ENCODE measurements around the gene CEP170B.
"Not testable (repeated sequence)": the region's sequence is repeated elsewhere in the genome, so short reads cannot be mapped to it uniquely, and the experiment has no call there.

The CEP170B gene

DNA sequence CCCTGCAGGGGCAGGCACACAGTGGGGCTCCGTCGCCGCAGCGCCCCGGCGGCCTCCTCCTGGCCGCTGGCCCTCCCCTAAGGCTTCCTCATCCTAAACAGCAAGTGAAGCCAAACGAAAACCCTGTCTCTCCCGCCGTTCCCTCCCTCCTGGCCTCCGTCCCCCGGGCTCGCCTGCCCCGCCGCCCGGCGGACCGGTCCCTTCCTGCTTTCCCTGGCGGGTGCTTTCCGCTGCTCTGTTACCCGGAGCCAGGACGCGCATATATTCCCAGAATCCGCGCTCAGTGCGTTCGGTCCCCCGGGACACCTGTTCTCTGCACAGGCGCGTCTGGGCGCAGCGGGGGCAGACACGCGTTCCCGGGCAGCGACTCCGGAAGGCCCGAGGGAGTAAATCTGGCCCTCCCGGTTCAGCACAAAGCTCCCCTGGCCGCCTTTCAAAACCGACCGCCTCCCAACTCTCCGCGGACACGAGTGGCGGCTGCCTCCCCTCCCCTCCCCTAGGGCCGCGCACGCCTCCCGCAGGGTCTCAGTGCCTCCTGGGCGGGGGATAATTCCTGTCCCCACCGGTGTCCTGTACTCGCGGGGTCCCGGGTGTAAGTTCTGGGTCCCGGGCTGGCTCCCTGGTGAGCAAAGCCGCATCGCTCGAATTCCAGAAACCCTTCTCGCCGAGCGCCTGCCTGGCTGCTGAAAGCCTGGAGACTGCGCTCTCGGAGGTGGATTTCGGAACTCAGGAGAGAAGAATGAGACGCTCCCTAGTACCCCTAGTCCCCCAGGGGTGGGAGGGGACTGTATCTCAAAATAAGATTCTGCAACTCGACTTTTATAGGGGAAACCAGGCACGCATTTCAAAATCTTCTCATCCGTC lies 21.4 kb upstream of the CEP170B start:
- no peak overlapping the region for H3K4me3 ChIP-seq (ENCODE audit: low read depth, low read length)
- DNase-seq (ENCODE audit: low read depth) = no peak

DNA sequence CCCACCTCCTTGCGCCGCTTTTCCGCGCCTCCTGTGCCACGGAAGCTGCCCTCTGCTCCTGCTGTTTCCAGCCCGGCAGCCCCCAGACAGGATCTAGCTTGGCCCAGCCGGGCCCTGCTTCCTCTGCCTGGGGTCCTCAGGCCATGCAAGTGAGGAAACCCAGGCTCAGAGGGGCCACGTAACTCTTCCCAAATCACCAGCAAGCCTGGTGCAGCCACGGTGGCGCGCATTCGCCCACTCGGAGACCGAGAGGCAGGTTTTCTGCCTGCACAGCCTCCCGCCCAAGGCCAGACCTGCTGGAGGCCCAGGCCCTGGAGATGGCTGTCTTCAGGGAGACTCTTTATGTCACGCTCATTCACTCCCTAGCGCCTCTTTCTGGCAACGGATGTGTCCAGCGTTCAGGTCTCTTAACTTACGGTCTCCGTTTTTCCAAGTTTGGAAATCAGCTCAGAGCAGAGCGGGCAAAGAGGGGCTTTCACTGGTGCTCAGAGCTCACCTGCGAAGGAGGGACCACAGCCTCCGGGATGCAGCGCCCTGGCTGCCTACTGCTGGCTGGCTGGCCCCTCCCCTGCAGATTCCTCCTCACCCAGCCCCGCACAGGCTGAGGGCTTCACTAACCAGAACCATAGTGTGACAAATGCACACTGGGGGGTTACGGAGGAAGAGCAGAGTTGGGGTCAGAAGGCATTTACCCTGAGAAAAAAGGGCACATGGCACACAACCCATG lies 20.6 kb upstream of the CEP170B start:
- no peak for DNase-seq (ENCODE audit: low read depth)
- no peak overlapping the region for H3K4me3 ChIP-seq (ENCODE audit: low read depth, low read length)

DNA sequence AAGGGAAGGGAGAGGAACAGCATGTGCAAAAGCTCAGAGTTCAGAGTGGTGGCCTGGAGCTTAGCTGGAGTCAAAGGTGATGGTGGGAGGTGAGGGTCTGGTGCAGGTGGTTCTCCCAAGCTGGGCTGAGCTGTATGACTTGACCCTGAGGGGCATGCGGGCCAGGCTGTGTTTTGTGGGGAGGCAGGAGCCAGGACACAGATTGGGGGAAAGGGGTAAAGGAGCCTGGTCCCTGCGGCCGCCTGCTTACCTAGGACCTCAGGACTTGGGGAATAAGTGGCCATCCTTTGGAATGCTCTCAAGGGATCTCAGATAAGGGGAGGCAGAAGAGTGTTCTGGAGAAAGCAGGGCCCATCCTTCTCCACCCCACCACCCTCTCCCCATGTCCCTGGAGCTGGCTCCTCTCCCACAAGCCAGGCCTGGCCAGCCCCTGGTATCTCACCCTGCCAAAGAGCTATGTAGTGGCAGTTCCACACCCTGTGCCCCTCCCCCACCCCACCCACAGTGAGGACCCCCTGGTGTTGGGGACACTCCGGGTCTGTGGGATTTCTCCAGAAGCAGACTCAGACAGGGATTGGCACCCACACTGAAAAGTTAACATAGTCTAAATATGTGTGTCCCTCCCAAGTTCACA lies 19.9 kb upstream of the CEP170B start:
- no peak for DNase-seq (ENCODE audit: low read depth)
- H3K4me3 ChIP-seq (ENCODE audit: low read depth, low read length) = no peak overlapping the region

GRCh38 chr14:104845834-104846441 lies 19.1 kb upstream of the CEP170B start:
- no peak for DNase-seq (ENCODE audit: low read depth)
- H3K4me3 ChIP-seq (ENCODE audit: low read depth, low read length) = no peak overlapping the region

DNA sequence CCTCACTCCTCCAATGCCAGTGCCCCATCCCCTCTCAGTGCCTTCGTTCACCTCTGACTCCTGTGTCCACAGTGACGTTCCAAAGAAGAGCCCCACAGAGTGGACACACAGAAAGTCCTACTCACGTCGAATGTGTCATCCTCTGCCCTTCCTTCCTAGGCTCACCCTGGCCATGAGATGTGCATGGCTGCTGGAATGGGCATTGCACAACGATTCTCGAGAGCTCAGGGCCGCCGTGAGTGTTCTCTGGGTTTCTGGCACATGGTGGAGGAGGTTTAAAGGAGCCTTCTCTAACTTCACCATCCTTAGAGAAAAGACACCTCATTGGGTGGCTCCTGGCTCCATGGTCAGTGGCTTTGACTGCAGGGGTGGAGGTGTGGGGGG lies 12.8 kb upstream of the CEP170B start:
- H3K4me3 ChIP-seq (ENCODE audit: low read depth, low read length) = no peak overlapping the region
- DNase-seq (ENCODE audit: low read depth) = no peak

DNA sequence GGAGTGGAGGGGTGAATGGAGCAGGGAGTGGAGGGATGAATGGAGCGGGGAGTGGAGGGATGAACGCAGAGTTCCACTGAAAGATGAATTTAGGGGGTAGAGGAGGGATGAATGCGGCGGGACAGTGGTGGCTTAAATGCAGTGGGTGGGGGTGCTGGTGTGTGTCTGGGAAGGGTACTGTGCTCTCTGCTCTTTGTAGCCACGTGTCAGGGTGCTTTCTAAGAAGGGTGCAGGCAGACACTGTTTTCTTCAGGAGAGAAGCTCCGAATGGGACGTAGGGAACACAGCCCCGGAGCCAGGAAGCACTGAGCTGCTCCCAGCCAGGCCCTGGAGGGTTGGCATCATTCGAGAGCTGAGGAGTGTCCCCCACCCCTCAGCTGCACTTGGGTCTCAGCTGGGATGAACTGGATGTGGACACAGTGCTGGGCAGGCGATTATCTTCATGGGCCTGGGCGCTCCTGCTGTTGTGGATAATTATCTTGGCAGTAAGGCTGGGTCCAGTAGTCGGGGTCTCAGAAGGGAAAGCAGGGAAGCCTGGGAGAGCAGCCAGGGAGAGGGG lies 9.5 kb upstream of the CEP170B start:
- no peak overlapping the region for H3K4me3 ChIP-seq (ENCODE audit: low read depth, low read length)
- no peak for DNase-seq (ENCODE audit: low read depth)

- H3K4me3 ChIP-seq (ENCODE audit: low read depth, low read length) = no peak overlapping the region
- DNase-seq (ENCODE audit: low read depth) = no peak
Observed at GRCh38 chr14:104856157-104856868, 8.8 kb upstream of the CEP170B start.

- DNase-seq (ENCODE audit: low read depth) = no peak
- no peak overlapping the region for H3K4me3 ChIP-seq (ENCODE audit: low read depth, low read length)
Observed at GRCh38 chr14:104856869-104857860, 7.9 kb upstream of the CEP170B start.

- H3K4me3 ChIP-seq (ENCODE audit: low read depth, low read length); DNase-seq (ENCODE audit: low read depth): not testable (repeated sequence)
Observed at GRCh38 chr14:104857931-104858330, 7.1 kb upstream of the CEP170B start.

DNA sequence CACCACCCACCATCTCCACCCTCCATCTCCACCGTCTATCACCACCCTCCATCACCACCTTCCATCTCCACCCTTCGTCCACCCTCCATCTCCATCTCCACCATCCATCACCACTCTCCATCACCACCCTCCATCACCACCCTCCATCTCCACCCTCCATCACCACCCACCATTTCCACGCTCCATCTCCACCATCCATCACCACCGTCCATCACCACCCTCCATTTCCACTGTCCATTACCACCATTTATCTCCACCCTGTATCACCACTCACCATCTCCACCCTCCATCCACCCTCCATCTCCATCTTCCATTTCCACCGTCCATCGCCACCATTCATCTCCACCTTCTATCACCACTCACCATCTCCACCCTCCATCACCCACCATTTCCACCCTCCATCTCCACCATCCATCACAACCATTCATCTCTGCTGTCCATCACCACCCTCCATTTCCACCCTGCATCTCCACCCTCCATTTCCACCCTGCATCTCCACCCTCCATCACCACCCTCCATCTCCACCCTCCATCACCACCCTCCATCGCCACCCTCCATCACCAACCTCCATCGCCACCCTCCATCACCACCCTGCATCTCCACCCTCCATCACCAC lies 6.1 kb upstream of the CEP170B start:
- no peak overlapping the region for H3K4me3 ChIP-seq (ENCODE audit: low read depth, low read length)
- no peak for DNase-seq (ENCODE audit: low read depth)

GRCh38 chr14:104859900-104860299 lies 5.2 kb upstream of the CEP170B start:
- DNase-seq (ENCODE audit: low read depth) = no peak
- H3K4me3 ChIP-seq (ENCODE audit: low read depth, low read length) = no peak overlapping the region

GRCh38 chr14:104860414-104860813 lies 4.7 kb upstream of the CEP170B start:
- no peak overlapping the region for H3K4me3 ChIP-seq (ENCODE audit: low read depth, low read length)
- DNase-seq (ENCODE audit: low read depth) = no peak

DNA sequence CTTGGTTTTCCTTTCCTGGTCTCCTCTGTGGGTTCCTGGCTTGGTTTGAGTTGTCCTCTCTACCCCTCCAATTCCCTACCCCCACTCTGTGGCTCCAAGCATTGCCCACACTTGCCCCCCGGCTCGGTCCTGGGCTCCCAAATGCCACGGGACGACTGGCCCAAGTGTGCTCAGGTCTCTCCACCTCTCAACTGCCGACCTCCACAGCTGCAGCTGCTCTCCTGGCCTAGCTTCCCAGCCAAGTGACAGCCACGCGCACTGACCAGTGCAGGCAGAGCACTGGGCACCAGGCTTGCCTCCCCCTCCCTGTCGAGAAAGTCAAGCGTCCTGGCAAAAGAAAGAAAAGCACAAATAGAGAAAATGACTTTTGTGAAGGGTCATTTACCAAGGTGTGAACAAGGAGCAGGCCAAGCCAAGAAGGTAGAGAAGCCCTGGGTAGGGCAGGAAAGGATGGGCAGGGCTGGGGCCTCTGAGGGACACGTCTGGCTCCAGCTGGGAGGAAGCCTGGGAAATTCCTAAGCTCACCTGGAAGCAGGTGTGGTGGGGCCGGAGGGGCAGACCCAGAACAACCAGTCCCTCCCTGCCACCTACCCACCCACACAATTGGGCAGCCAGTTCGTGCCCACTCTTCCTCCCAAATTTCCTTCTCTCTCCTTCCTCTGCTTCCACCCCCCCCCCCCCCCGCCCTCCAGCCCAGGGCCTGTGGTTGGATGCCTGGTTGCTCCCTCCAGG lies 1.8 kb upstream of the CEP170B start:
- DNase-seq (ENCODE audit: low read depth) = no peak
- H3K4me3 ChIP-seq (ENCODE audit: low read depth, low read length) = no peak overlapping the region

DNA sequence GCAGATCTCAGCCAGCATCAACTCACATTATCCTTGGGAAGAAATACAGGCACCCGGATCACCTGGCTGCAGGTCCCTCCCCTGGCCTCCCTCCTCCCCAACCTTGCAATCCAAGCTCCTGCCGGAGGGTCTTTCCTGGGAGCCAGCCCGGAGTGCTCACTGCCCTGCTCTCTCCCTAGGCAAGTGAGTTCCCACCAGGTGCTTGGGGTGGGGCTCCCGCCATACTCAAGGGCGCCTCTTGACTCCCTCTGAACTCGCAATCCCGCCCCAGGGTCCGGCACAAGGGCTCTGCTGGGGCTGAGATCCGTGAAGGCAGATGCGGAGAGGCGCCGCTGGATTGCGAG lies 1.2 kb upstream of the CEP170B start:
- no peak for DNase-seq (ENCODE audit: low read depth)
- no peak overlapping the region for H3K4me3 ChIP-seq (ENCODE audit: low read depth, low read length)

DNA sequence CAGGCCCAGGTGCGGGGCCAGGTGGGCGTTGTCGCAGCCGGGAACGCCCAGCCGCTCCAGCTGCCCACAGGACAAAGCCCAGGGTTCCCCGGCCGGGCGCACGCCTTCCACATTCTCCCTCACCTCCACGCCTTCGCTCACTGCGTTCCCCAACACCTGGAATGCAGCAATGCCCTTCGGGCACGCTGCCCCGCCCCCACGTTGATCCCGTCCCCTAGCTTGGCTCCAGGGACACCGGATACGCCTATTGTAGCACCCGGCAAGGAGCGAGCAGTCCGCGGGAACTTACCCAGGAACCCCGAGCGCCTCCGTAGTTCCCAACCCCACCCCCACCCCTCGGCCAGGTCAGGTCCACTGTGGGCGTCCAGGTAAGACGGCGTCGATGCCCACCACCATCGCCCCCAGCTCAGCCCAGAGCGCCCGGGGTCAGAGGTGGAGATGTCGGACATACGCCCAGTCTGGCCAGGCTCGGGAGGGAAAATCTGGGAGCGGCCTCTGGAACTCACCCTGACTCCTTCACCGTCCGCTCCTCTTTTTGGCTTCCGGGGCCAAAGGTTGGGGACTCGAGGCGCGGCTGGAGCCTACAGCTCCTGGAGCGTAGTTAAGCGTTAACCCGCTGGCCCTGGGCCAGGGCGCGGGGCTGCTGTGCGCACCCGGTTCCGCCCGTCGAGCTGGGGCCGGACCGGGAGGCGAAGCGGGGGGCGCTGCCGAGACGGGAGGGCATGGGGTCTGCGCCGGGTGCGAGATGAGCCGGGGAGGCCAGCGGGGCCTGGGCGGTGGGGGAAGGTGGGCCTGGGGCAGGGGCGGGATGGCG lies 594 bp upstream of the CEP170B start:
- no peak for DNase-seq (ENCODE audit: low read depth)
- H3K4me3 ChIP-seq (ENCODE audit: low read depth, low read length) = peak overlapping the region; percentile 48

All from skeletal muscle cell (primary cell).